ENCODE results near the gene PHF21A. TPM values are rescaled to one million over a fixed set of nuclear protein-coding genes. Genes with fewer than 3 reads are reported as not detected.

PHF21A gene
- total and polyA plus RNA-seq, 12 donors: 9.6 to 48.0 (median 35.9) TPM

DNA sequence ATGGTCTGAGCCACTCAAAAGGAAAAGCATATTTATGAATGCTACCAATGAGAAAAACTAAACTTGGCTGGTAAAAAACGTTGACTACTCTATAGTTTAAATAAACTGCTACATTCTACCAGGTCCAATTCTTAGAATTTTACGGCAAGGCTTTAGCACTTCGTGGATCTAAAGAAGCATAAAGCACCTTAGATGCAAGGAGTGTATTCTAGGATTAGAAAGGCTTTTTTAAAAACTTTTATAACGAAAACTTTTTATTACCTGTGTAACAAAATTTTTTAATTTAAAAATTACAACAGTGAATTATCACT is 13.9 kb downstream of the PHF21A start:
- intact Hi-C loops (cut with DNase I): no loop called here
- 81% methylated on average over 4 of the region's 4 CpGs for whole genome bisulfite sequencing, 2 donors
- no peaks in the 10 kb centered on the region for H3K27me3 ChIP-seq

DNA sequence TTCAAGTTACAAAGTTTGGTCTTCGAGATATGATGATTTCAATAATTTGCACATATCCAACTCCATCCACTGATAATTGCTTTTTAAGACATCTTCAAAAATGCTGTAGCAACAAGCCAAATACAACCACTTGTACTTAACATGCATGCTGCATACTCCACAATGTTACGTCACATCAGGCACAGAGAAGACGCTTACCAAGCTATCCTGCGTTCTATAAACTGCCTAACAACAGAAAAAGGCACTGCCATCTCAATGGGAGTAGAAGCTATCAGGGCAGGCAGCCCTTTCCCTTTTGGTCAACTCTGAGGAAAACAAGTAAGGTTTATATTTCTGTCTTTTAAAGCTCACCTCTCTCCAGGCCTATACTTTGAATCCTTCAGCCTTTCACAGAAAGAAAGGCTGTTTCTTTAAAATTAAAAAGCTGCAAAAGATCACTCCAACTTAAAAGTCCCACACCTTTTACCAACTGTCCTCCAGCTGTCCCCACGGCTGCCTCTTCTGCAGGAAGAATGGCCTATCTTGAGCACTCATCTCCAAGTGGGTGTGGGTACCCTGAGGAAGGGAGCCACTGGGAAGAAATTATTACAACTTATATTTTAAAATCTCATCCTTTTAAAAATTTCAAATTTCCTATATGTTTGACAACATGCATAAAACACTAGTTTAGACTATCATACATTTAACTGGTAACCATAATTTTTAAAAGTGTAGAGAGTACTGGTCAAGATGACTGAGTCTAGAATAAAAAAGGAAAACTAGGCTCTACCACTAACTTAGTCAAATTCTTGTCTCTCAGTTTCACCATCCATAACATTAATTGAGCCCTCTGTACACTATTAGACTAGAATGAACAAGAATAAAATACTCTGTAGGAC is 14.5 kb downstream of the PHF21A start:
- 37 to 41% methylated on average over 5 of the region's 5 CpGs for WGBS, 2 donors
- H3K4me3 ChIP-seq: no peak overlapping the region
- peak overlapping the region in 1 of 10 donors; percentile 60 for H3K27ac ChIP-seq
- TF ChIP-seq, protein P1, sequence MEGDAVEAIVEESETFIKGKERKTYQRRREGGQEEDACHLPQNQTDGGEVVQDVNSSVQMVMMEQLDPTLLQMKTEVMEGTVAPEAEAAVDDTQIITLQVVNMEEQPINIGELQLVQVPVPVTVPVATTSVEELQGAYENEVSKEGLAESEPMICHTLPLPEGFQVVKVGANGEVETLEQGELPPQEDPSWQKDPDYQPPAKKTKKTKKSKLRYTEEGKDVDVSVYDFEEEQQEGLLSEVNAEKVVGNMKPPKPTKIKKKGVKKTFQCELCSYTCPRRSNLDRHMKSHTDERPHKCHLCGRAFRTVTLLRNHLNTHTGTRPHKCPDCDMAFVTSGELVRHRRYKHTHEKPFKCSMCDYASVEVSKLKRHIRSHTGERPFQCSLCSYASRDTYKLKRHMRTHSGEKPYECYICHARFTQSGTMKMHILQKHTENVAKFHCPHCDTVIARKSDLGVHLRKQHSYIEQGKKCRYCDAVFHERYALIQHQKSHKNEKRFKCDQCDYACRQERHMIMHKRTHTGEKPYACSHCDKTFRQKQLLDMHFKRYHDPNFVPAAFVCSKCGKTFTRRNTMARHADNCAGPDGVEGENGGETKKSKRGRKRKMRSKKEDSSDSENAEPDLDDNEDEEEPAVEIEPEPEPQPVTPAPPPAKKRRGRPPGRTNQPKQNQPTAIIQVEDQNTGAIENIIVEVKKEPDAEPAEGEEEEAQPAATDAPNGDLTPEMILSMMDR (IDR thresholded peaks at IDR 0.05): no peak
- intact Hi-C loops (cut with DNase I): no loop called here
- H3K9me3 ChIP-seq: no peaks in the 10 kb centered on the region
- ATAC-seq (peak in 5 of 8 donors; percentile 42 to 76 (median 64)), DNase-seq (no peak)
- H3K27me3 ChIP-seq: no peaks in the 10 kb centered on the region
- peaks cover 7 to 69% (median 44%) of the 10 kb centered on the region in 9 donors for H3K4me1 ChIP-seq
- H3K36me3 ChIP-seq: no peaks in the 10 kb centered on the region

More for the DNA sequence above, 13.9 kb downstream of the PHF21A start:
- ATAC-seq: no peak
- no peak overlapping the region for H3K4me3 ChIP-seq
- no peak for DNase-seq
- TF ChIP-seq, protein P1 (IDR thresholded peaks at IDR 0.05): no peak
- H3K4me1 ChIP-seq: peaks cover 7 to 63% (median 43%) of the 10 kb centered on the region in 9 donors
- no peaks in the 10 kb centered on the region for H3K9me3 ChIP-seq
- H3K27ac ChIP-seq: no peak overlapping the region
- no peaks in the 10 kb centered on the region for H3K36me3 ChIP-seq

- intact Hi-C loops (cut with DNase I): no loop called here
These were observed 15.3 kb downstream of the PHF21A start for GRCh38 chr11:46105926-46106325.

GRCh38 chr11:46105134-46105628 is 16.1 kb downstream of the PHF21A start:
- intact Hi-C loops (cut with DNase I): no loop called here
- 28 to 37% methylated on average over 6 of the region's 6 CpGs for WGBS, 2 donors
- H3K4me3 ChIP-seq: no peak overlapping the region

More at GRCh38 chr11:46105926-46106325, 15.3 kb downstream of the PHF21A start:
- ATAC-seq (no peak), DNase-seq (no peak)
- 75 to 91% methylated on average over 2 of the region's 2 CpGs for WGBS, 2 donors
- Histone ChIP-seq H3K27ac (no peak overlapping the region), H3K36me3 (no peaks in the 10 kb centered on the region), H3K4me3 (no peak overlapping the region), H3K27me3 (no peaks in the 10 kb centered on the region), H3K9me3 (no peaks in the 10 kb centered on the region), H3K4me1 (peaks cover 7 to 78% (median 46%) of the 10 kb centered on the region in 9 donors)
- TF ChIP-seq, protein P1 (IDR thresholded peaks at IDR 0.05): no peak

More at GRCh38 chr11:46105134-46105628, 16.1 kb downstream of the PHF21A start:
- peaks cover 7 to 85% (median 54%) of the 10 kb centered on the region in 9 donors for H3K4me1 ChIP-seq
- no peak overlapping the region for H3K27ac ChIP-seq
- no peak for DNase-seq
- H3K9me3 ChIP-seq: no peaks in the 10 kb centered on the region
- TF ChIP-seq, protein P1 (IDR thresholded peaks at IDR 0.05): no peak
- H3K27me3 ChIP-seq: no peaks in the 10 kb centered on the region
- peak in 1 of 8 donors; percentile 31 for ATAC-seq
- no peaks in the 10 kb centered on the region for H3K36me3 ChIP-seq

Data from heart right ventricle (tissue), 16 donors.